Activated naive CD4-positive, alpha-beta T cell (primary cell): ENCODE measurements around the gene UPK3BL2.
"Not testable (repeated sequence)": the region's sequence is repeated elsewhere in the genome, so short reads cannot be mapped to it uniquely, and the experiment has no call there.

Experiments
- DNase-seq, 4 experiments: peaks; one replicate each; lab custom pipeline; 2025; lab: John Stamatoyannopoulos, UW

The UPK3BL2 gene

DNA sequence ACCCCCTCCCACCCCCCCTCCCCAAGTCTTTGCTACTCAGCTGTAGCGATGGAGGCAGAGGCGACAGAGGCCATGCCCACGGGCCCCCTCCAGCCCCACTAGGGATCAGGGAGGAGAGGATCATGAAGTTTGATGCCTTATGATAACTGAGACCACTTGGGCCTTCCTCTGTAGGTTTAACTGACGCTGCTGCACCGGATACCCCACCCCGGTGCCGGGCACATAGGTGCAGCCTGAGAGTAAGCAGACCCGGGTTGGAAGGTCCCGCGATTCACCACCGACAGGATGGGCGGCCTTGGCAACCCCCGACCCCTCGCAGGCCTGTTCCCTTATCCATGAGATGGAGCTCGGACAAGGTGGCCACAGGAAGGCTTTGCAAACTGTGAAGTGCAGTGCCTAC, 49.5 kb downstream of the UPK3BL2 start:
- DNase-seq = not testable (repeated sequence)

DNA sequence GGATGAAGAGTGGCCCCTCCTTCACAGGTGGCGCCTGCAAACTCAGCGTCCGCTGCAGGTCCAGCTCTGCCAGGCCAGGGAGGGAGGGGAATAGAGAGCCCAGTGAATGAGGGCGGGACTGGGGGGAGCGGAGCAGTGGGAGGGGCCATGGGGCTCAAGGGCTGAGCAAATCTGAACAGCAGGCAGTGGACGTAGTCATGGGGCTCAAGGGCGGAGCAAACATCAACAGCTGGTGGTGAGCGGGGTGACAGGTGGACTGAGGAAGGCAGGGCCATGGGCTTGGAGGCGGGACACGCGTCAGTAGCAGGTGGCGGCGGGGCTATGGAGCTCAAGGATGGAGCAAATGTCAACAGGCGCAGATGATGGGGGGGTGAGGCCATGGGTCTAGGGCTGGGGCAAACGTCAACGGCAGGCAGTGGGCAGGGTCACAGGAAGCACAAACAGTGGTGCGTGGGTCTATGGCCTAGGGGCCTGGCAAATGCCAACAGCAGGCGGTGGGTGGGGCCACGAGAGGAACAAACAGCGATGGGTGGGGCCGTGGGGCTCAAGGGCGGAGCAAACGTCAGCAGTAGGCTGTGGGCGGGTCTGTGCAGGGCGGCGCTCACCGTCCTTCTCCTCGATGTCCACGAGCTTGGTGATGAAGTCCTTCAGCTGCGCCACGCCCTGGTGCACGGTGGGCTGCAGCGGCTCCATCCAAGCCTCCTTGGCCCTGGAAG, 50.1 kb downstream of the UPK3BL2 start:
- DNase-seq = not testable (repeated sequence)

DNA sequence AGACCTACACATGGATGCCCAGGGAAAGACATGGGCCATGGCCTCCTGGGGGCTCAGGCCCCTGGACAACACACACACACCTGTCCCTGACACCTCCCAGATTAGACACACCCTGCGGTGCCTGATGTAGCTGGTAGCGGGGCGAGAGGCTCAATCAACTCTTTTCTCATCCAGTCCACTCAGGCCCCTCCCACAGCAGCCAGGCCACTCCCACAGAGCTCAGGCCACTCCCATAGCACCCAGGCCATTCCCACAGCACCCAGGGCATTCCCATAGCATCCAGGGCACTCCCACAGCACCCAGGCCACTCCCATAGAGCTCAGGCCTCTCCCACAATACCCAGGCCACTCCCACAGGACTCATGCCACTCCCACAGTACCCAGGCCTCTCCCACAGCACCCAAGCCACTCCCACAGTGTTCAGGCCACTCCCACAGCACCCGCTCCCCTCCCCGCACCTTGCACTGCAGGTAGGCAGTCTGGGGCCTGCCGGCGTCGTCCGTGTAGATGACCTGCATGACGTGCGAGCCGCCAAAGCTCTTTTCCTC, 52.9 kb downstream of the UPK3BL2 start:
- not testable (repeated sequence) for DNase-seq
